ENCODE data around the gene ARHGAP42. TPM values are rescaled to one million over a fixed set of nuclear protein-coding genes. Genes with fewer than 3 reads are reported as not detected.

ARHGAP42 gene
- total and polyA plus RNA-seq, 10 of the 15 experiments (the other 5 are each of a cell fraction or from before 2014, with no cell fraction given), result 1.8 to 6.3 (median 3.2) TPM

GRCh38 chr11:100932474-100933100 is 245.5 kb downstream of the ARHGAP42 start:
- Histone ChIP-seq H3K27me3 (replicated peaks in 1 of 2; ENCODE audit: control insufficient read depth in 2 of 2, insufficient read depth in 2 of 2, low read length in 1 of 2) (no peaks in the 10 kb centered on the region), H3K79me2 (ENCODE audit: control insufficient read depth, insufficient read depth, low read length) (no peaks in the 10 kb centered on the region), H3K36me3 (ENCODE audit: control insufficient read depth in 2 of 2, insufficient read depth in 2 of 2, low read length in 1 of 2) (no peaks in the 10 kb centered on the region), H3K4me3 (no peak overlapping the region), H4K20me1 (ENCODE audit: control insufficient read depth, insufficient read depth) (no peaks in the 10 kb centered on the region), H2AFZ (ENCODE audit: control insufficient read depth, low read depth, low read length) (no peak overlapping the region), H3K27ac (ENCODE audit: control insufficient read depth, insufficient read depth) (no peak overlapping the region), H3K9me3 (replicated peaks; ENCODE audit: control insufficient read depth, insufficient read depth, low read length) (no peaks in the 10 kb centered on the region), H3K4me2 (ENCODE audit: control insufficient read depth, insufficient read depth) (0 out of 2 replicates have a peak overlapping the region, but pooled peaks have one; percentile 7), H3K9ac (ENCODE audit: control insufficient read depth, insufficient read depth, low read length) (no peak overlapping the region), H3K4me1 (ENCODE audit: control insufficient read depth, insufficient read depth, low read length) (peaks cover 8% of the 10 kb centered on the region; the same call in 1 of the 2 replicates)
- ATAC-seq (peak; percentile 69), FAIRE-seq (no peak), DNase-seq (ENCODE audit: low read depth, low spot score) (no peak)
- ChIA-PET SMC1A (ENCODE audit: uncharacterized antibody, unreplicated experiment) (interaction anchor here (3.5 kb wide), 1 partner anchor 353 kb away, joined by 14 read pairs; no protein-coding TSS in a partner anchor), CTCF (interaction anchor here (1.0 to 3.8 kb wide), 4 partner anchors 78 to 356 kb away, joined by 3 to 38 read pairs (median 4); no protein-coding TSS in a partner anchor), POLR2A (no interaction called here), RAD21 (ENCODE audit: unreplicated experiment) (no interaction called here)
- no TSS peak for BruUV-seq (replicated peaks)
- WGBS (ENCODE audit: insufficient coverage, insufficient replicate concordance, low lambda C conversion rate, missing lambda C conversion rate), result 14% methylated on average over 3 of the region's 3 CpGs
- TF ChIP-seq CTCF (IDR thresholded peaks at IDR 0.05 in 2 of 3, conservative IDR thresholded peaks at IDR 0.05 in 1 of 3; ENCODE audit: control insufficient read depth in 2 of 3, extremely low read depth in 1 of 3, insufficient read depth in 1 of 3, low read depth in 3 of 3, low read length in 3 of 3) (peak; percentile 15 to 50 (median 35); a peak in 5 of 6 replicates), SPI1 (IDR thresholded peaks at IDR 0.05; ENCODE audit: borderline replicate concordance, insufficient read depth, low read depth, low read length) (peak; percentile 63), IRF4 (IDR thresholded peaks at IDR 0.05; ENCODE audit: low read depth, low read length) (no peak), SMC3 (IDR thresholded peaks at IDR 0.05; ENCODE audit: borderline replicate concordance, low read length) (peak; percentile 41; the same call in 1 of the 2 replicates), RAD21 (IDR thresholded peaks at IDR 0.05; ENCODE audit: insufficient read depth, low read depth, low read length) (peak; percentile 60)
- intact Hi-C loops (cut with micrococcal nuclease; ENCODE audit: unreplicated experiment), result no loop called here
- in situ Hi-C loops (cut with MboI), result loop anchor here (5.0 kb wide), 2 partner anchors 80 to 355 kb away; no protein-coding TSS in a partner anchor

Data from GM12878 (cell line).